Adrenal gland (tissue), 5 donors: ENCODE data around the gene ANKRD27.
A peak's percentile ranks its signal among the peaks of the same experiment; 100 is the strongest.

Experiments
- POLR2A ChIP-seq, 2 donors: fragments of 450-650 bp; IDR thresholded peaks; one replicate each; pipeline ENCODE4 v1.6.1; 2017; ENCODE audit warnings: antibody characterized with exemption in 2 of 2, mild to moderate bottlenecking in 2 of 2, moderate library complexity in 1 of 2
- TF ChIP-seq, protein P1 (sequence below), 6 experiments: fragments of 450-650 bp in 4 of 6; fragments of 200-600 bp in 2 of 6; sonication (generic) in 1 of 6; IDR thresholded peaks; 1 replicate in 5 of 6; 2 replicates in 1 of 6; pipeline versions ENCODE4 v1.5.1 to v1.8.0; 2016 to 2021; ENCODE audit warnings: antibody characterized with exemption in 6 of 6, mild to moderate bottlenecking in 2 of 6, moderate library complexity in 1 of 6
- donor health status: DM: no; HTN: no; CAD: no.

DNA sequence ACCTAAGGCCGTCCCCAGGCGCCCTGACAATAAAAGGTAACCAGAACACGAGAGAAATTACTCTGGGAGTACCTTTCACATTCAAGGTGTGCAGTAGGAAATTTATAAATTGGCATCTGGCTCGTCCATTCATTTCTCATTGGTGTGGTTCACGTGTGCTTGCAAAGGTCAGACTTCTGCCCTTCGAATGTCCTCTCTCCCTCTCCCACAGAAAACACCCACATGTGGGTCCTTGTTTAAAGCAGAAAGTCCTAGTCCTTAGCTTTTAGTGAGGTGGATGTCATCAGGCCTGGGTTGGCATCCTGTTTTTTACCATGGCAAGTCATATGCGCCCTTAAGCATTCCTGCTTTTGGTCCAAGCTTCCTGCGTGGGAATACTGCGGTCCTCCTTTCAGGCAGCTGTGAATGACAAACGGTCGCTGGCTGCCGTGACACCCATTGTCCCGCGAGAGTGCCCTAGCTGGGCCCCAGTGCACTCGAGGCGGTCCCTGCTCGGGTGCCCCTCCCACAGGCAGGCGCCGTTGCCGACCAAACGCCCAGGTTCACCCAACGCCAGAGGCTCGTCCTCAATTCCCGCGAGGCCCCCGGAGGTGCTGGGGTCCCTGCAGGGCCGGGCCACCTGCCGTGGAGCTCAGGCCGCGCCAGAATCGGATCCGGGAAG is 16.4 kb upstream of the ANKRD27 start, which contains the start of gene NUDT19:
- TF ChIP-seq, protein P1, sequence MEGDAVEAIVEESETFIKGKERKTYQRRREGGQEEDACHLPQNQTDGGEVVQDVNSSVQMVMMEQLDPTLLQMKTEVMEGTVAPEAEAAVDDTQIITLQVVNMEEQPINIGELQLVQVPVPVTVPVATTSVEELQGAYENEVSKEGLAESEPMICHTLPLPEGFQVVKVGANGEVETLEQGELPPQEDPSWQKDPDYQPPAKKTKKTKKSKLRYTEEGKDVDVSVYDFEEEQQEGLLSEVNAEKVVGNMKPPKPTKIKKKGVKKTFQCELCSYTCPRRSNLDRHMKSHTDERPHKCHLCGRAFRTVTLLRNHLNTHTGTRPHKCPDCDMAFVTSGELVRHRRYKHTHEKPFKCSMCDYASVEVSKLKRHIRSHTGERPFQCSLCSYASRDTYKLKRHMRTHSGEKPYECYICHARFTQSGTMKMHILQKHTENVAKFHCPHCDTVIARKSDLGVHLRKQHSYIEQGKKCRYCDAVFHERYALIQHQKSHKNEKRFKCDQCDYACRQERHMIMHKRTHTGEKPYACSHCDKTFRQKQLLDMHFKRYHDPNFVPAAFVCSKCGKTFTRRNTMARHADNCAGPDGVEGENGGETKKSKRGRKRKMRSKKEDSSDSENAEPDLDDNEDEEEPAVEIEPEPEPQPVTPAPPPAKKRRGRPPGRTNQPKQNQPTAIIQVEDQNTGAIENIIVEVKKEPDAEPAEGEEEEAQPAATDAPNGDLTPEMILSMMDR (IDR thresholded peaks at IDR 0.05): no peak
- peak; percentile 61 to 91 for TF ChIP-seq POLR2A (IDR thresholded peaks at IDR 0.05)
